GM12892 (cell line): ENCODE results near the gene CDK8.

Experiments used
- POLR2A ChIP-seq: IDR thresholded peaks from 2 replicates; pipeline ENCODE4 v1.6.1; 2011; ENCODE audit warnings: low read depth, low read length, control low read depth
- POLR2AphosphoS5 ChIP-seq: IDR thresholded peaks from 2 replicates; pipeline ENCODE4 v1.6.1; 2011; ENCODE audit warnings: low read depth, low read length, control low read depth

GRCh38 chr13:26406791-26407190 lies 152.9 kb downstream of the CDK8 start:
- TF ChIP-seq POLR2A (no peak), POLR2AphosphoS5 (no peak)
